ENCODE data around the gene PPM1H.

- TF ChIP-seq CTCF (conservative IDR thresholded peaks at IDR 0.05; ENCODE audit: low read depth, low read length) (no peak), EZH2 (IDR thresholded peaks at IDR 0.05; ENCODE audit: borderline replicate concordance, low read depth, low read length, poor library complexity, severe bottlenecking) (no peak)
Observed at GRCh38 chr12:62655666-62656151, 279.2 kb downstream of the PPM1H start.

All from A673 (cell line).